Liver (tissue), 9 donors: Measurements from ENCODE around the gene POT1. TPM values are rescaled to one million over a fixed set of nuclear protein-coding genes. Genes with fewer than 3 reads are reported as not detected.

ENCODE experiments used
- DNase-seq: peaks from one replicate; pipeline ENCODE4 v3.0.0-alpha.2; 2017; ENCODE audit warnings: low spot score
- H3K27ac ChIP-seq, 2 donors: one replicate each; pipeline ENCODE4 v1.7.0; 2013; ENCODE audit warnings: inconsistent platforms in 2 of 2, low read length in 2 of 2, control low read depth in 1 of 2, low read depth in 1 of 2, mild to moderate bottlenecking in 1 of 2
- H3K27me3 ChIP-seq, 4 donors: one replicate each; pipeline versions ENCODE4 v1.6.1 to v1.7.0; 2013; ENCODE audit warnings: low read length in 3 of 4, inconsistent platforms in 1 of 4, mild to moderate bottlenecking in 1 of 4, moderate library complexity in 1 of 4; ENCODE audit not compliant: control insufficient read depth in 4 of 4, insufficient read depth in 4 of 4
- H3K36me3 ChIP-seq, 4 donors: one replicate each; pipeline versions ENCODE4 v1.6.1 to v1.7.0; 2013; ENCODE audit warnings: low read length in 3 of 4, mild to moderate bottlenecking in 3 of 4, low read depth in 1 of 4, moderate library complexity in 1 of 4; ENCODE audit not compliant: control insufficient read depth in 4 of 4, insufficient read depth in 3 of 4
- H3K4me1 ChIP-seq, 4 donors: one replicate each; pipeline versions ENCODE4 v1.6.1 to v1.7.0; 2013; ENCODE audit warnings: low read length in 3 of 4, mild to moderate bottlenecking in 3 of 4, moderate library complexity in 1 of 4; ENCODE audit not compliant: control insufficient read depth in 4 of 4, insufficient read depth in 4 of 4
- H3K4me3 ChIP-seq, 3 donors: one replicate each; pipeline versions ENCODE4 v1.6.1 to v1.7.0; 2013; ENCODE audit warnings: low read length in 3 of 3, control low read depth in 1 of 3, low read depth in 1 of 3, mild to moderate bottlenecking in 1 of 3
- H3K9ac ChIP-seq, 2 donors: one replicate each; pipeline ENCODE4 v1.7.0; 2013; ENCODE audit warnings: low read length in 2 of 2, mild to moderate bottlenecking in 2 of 2, moderate library complexity in 2 of 2, control low read depth in 1 of 2, low read depth in 1 of 2
- H3K9me3 ChIP-seq, 4 donors: one replicate each; pipeline versions ENCODE4 v1.6.1 to v1.7.0; 2013; ENCODE audit warnings: low read length in 3 of 4; ENCODE audit not compliant: control insufficient read depth in 4 of 4
- ATF3 ChIP-seq: IDR thresholded peaks from 2 replicates; pipeline ENCODE4 v1.6.1; 2016; ENCODE audit warnings: antibody characterized with exemption
- CTCF ChIP-seq: fragments of 150-350 bp; IDR thresholded peaks from 2 replicates; pipeline ENCODE4 v1.5.1; 2017; ENCODE audit warnings: improper control_type of control experiment, low read depth, low read length; ENCODE audit not compliant: missing input control
- EGR1 ChIP-seq, 2 donors: IDR thresholded peaks; 2 replicates each; pipeline ENCODE4 v1.6.1; 2016 to 2018; ENCODE audit warnings: antibody characterized with exemption in 2 of 2, low read depth in 2 of 2
- FOXA1 ChIP-seq: IDR thresholded peaks from 2 replicates; pipeline ENCODE4 v1.6.1; 2016; ENCODE audit warnings: antibody characterized with exemption
- FOXA2 ChIP-seq: IDR thresholded peaks from 2 replicates; pipeline ENCODE4 v1.6.1; 2016; ENCODE audit warnings: antibody characterized with exemption
- GABPA ChIP-seq, 2 donors: IDR thresholded peaks in 1 of 2; conservative IDR thresholded peaks in 1 of 2; 2 replicates each; pipeline ENCODE4 v1.6.1; 2016; ENCODE audit warnings: antibody characterized with exemption in 2 of 2, mild to moderate bottlenecking in 1 of 2, moderate library complexity in 1 of 2
- HNF4A ChIP-seq, 2 donors: conservative IDR thresholded peaks; 2 replicates each; pipeline ENCODE4 v1.6.1; 2016; ENCODE audit warnings: antibody characterized with exemption in 2 of 2, mild to moderate bottlenecking in 2 of 2
- HNF4G ChIP-seq: IDR thresholded peaks from 2 replicates; pipeline ENCODE4 v1.6.1; 2016; ENCODE audit warnings: antibody characterized with exemption
- JUND ChIP-seq, 2 donors: IDR thresholded peaks; 2 replicates each; pipeline ENCODE4 v1.6.1; 2016; ENCODE audit warnings: antibody characterized with exemption in 2 of 2
- MAX ChIP-seq: IDR thresholded peaks from 2 replicates; pipeline ENCODE4 v1.6.1; 2016; ENCODE audit warnings: antibody characterized with exemption
- NR2F2 ChIP-seq: IDR thresholded peaks from 2 replicates; pipeline ENCODE4 v1.6.1; 2016; ENCODE audit warnings: antibody characterized with exemption
- RAD21 ChIP-seq, 2 donors: IDR thresholded peaks; 2 replicates each; pipeline ENCODE4 v1.6.1; 2016; ENCODE audit warnings: antibody characterized with exemption in 2 of 2, mild to moderate bottlenecking in 2 of 2
- REST ChIP-seq: IDR thresholded peaks from 2 replicates; pipeline ENCODE4 v1.6.1; 2016; ENCODE audit warnings: antibody characterized with exemption, mild to moderate bottlenecking
- RXRA ChIP-seq, 2 donors: IDR thresholded peaks; 2 replicates each; pipeline ENCODE4 v1.6.1; 2017 to 2018; ENCODE audit warnings: antibody characterized with exemption in 2 of 2, mild to moderate bottlenecking in 1 of 2
- SP1 ChIP-seq: IDR thresholded peaks from 2 replicates; pipeline ENCODE4 v1.6.1; 2018; ENCODE audit warnings: antibody characterized with exemption, mild to moderate bottlenecking
- TAF1 ChIP-seq: conservative IDR thresholded peaks from 2 replicates; pipeline ENCODE4 v1.6.1; 2016; ENCODE audit warnings: antibody characterized with exemption, mild to moderate bottlenecking
- YY1 ChIP-seq: IDR thresholded peaks from 2 replicates; pipeline ENCODE4 v1.6.1; 2016; ENCODE audit warnings: antibody characterized with exemption, mild to moderate bottlenecking
- ZBTB33 ChIP-seq: IDR thresholded peaks from 2 replicates; pipeline ENCODE4 v1.6.1; 2016; ENCODE audit warnings: antibody characterized with exemption
- WGBS: extraction: QIAGEN DNeasy Blood & Tissue Kit; methylation state at CpG from one replicate; pipeline ENCODE4 v1.1.7; 2013; 5-methylcytosine and 5-hydroxymethylcytosine counted together
- polyA plus RNA-seq, 2 donors: library from polyadenylated mRNA; stranded (reverse) in 1 of 2; unstranded in 1 of 2; fragments of 200-250 nt in 1 of 2; fragments of >200 nt in 1 of 2; fragmentation: Nextera tagmentation in 1 of 2; extraction: Ambion mirVana in 1 of 2; gene quantifications; one replicate each; pipeline versions ENCODE4 v1.2.1 to v1.2.3, GENCODE V29; 2013 to 2015
- total RNA-seq, 2 donors: library from RNA; depleted of rRNA; stranded (reverse); fragments of >200 nt; gene quantifications; one replicate each; pipeline ENCODE4 v1.2.3, GENCODE V29; 2014
- donor health status: healthy.
- donor health status: healthy.
- donor health status: healthy.
- donor health status: healthy.
- donor health status: healthy.

Gene POT1
- total and polyA plus RNA-seq, 4 donors = 4.9 to 35.5 (median 8.5) TPM

- TF ChIP-seq ATF3 (no peak), YY1 (no peak), FOXA1 (no peak), HNF4G (no peak), RXRA (IDR thresholded peaks at IDR 0.05) (no peak)
Observed at GRCh38 chr7:124879103-124879502, 50.5 kb downstream of the POT1 start (continued).

- Histone ChIP-seq H3K27me3 (no peaks in the 10 kb centered on the region), H3K9ac (no peak overlapping the region)
Observed at GRCh38 chr7:124874644-124875163, 54.9 kb downstream of the POT1 start.

More at GRCh38 chr7:124874644-124875163, 54.9 kb downstream of the POT1 start:
- Histone ChIP-seq H3K36me3 (peaks cover 0 to under 1% (median 0%) of the 10 kb centered on the region in 4 donors), H3K9me3 (no peaks in the 10 kb centered on the region), H3K4me1 (no peaks in the 10 kb centered on the region), H3K27ac (no peak overlapping the region), H3K4me3 (no peak overlapping the region)
- 98% methylated on average over 3 of the region's 3 CpGs for WGBS
- no peak for TF ChIP-seq FOXA1
- no peak for TF ChIP-seq RXRA (IDR thresholded peaks at IDR 0.05)
- TF ChIP-seq ATF3 = no peak
- no peak for TF ChIP-seq CTCF
- no peak for TF ChIP-seq YY1
- no peak for TF ChIP-seq FOXA2
- no peak for TF ChIP-seq EGR1 (IDR thresholded peaks at IDR 0.05; ENCODE audit: low read depth in 2 of 2)
- TF ChIP-seq MAX = no peak
- no peak for TF ChIP-seq JUND (IDR thresholded peaks at IDR 0.05)
- no peak for TF ChIP-seq TAF1
- no peak for TF ChIP-seq GABPA (IDR thresholded peaks at IDR 0.05 in 1 of 2, conservative IDR thresholded peaks at IDR 0.05 in 1 of 2)
- no peak for TF ChIP-seq HNF4A (conservative IDR thresholded peaks at IDR 0.05)
- no peak for TF ChIP-seq SP1
- no peak for TF ChIP-seq NR2F2
- no peak for TF ChIP-seq ZBTB33
- TF ChIP-seq REST = no peak
- no peak for TF ChIP-seq RAD21 (IDR thresholded peaks at IDR 0.05)
- TF ChIP-seq HNF4G = no peak
- DNase-seq = no peak
